ENCODE measurements around the gene CDK18.

CDK18 gene

GRCh38 chr1:205504311-205505075 is at the start of gene CDK18:
CDK18 (plus strand) TSS chr1:205504669; CDS start chr1:205523168, 18,499 bp downstream.
- Histone ChIP-seq H3K27me3 (ENCODE audit: control insufficient read depth, insufficient read depth, low read length) (no peaks in the 10 kb centered on the region), H3K27ac (ENCODE audit: low read length) (peak within 1 kb of the TSS; percentile 46), H3K9ac (ENCODE audit: low read length) (peak within 1 kb of the TSS; percentile 81), H3K4me1 (ENCODE audit: control insufficient read depth, low read depth, low read length) (peaks cover 17% of the 10 kb centered on the region), H3K9me3 (ENCODE audit: control insufficient read depth, low read depth, low read length) (no peaks in the 10 kb centered on the region), H3K4me3 (ENCODE audit: low read length) (peak within 1 kb of the TSS; percentile 91), H3K36me3 (ENCODE audit: control insufficient read depth, low read depth, low read length) (no peaks in the 10 kb centered on the region)

- Histone ChIP-seq H3K9ac (ENCODE audit: low read length) (peak overlapping the region; percentile 91), H3K36me3 (ENCODE audit: control insufficient read depth, low read depth, low read length) (peaks cover 10% of the 10 kb centered on the region), H3K4me3 (ENCODE audit: low read length) (peak overlapping the region; percentile 92), H3K27ac (ENCODE audit: low read length) (peak overlapping the region; percentile 38), H3K9me3 (ENCODE audit: control insufficient read depth, low read depth, low read length) (no peaks in the 10 kb centered on the region), H3K4me1 (ENCODE audit: control insufficient read depth, low read depth, low read length) (peaks cover 50% of the 10 kb centered on the region), H3K27me3 (ENCODE audit: control insufficient read depth, insufficient read depth, low read length) (peaks cover 4% of the 10 kb centered on the region)
Measured at GRCh38 chr1:205454903-205455335, 49.5 kb upstream of the CDK18 start.

GRCh38 chr1:205455581-205456382 is 48.7 kb upstream of the CDK18 start, which contains the start of gene BLACAT1:
BLACAT1 (minus strand) TSS chr1:205456045.
- no peaks in the 10 kb centered on the region for H3K9me3 ChIP-seq (ENCODE audit: control insufficient read depth, low read depth, low read length)
- H3K36me3 ChIP-seq (ENCODE audit: control insufficient read depth, low read depth, low read length), result peaks cover 10% of the 10 kb centered on the region
- peak within 1 kb of the TSS; percentile 91 for H3K9ac ChIP-seq (ENCODE audit: low read length)
- H3K27me3 ChIP-seq (ENCODE audit: control insufficient read depth, insufficient read depth, low read length), result peaks cover 4% of the 10 kb centered on the region
- H3K4me3 ChIP-seq (ENCODE audit: low read length), result peak within 1 kb of the TSS; percentile 92
- peaks cover 45% of the 10 kb centered on the region for H3K4me1 ChIP-seq (ENCODE audit: control insufficient read depth, low read depth, low read length)
- peak within 1 kb of the TSS; percentile 78 for H3K27ac ChIP-seq (ENCODE audit: low read length)

- peak overlapping the region; percentile 92 for H3K4me3 ChIP-seq (ENCODE audit: low read length)
- H3K27me3 ChIP-seq (ENCODE audit: control insufficient read depth, insufficient read depth, low read length), result peaks cover 4% of the 10 kb centered on the region
- H3K9ac ChIP-seq (ENCODE audit: low read length), result peak overlapping the region; percentile 91
Measured at GRCh38 chr1:205456383-205456867, 48.0 kb upstream of the CDK18 start.

GRCh38 chr1:205456868-205457745 is 47.4 kb upstream of the CDK18 start:
- no peaks in the 10 kb centered on the region for H3K9me3 ChIP-seq (ENCODE audit: control insufficient read depth, low read depth, low read length)
- peak overlapping the region; percentile 92 for H3K4me3 ChIP-seq (ENCODE audit: low read length)
- peaks cover 4% of the 10 kb centered on the region for H3K27me3 ChIP-seq (ENCODE audit: control insufficient read depth, insufficient read depth, low read length)
- peak overlapping the region; percentile 56 for H3K27ac ChIP-seq (ENCODE audit: low read length)
- H3K4me1 ChIP-seq (ENCODE audit: control insufficient read depth, low read depth, low read length), result peaks cover 32% of the 10 kb centered on the region
- H3K9ac ChIP-seq (ENCODE audit: low read length), result peak overlapping the region; percentile 91
- peaks cover 10% of the 10 kb centered on the region for H3K36me3 ChIP-seq (ENCODE audit: control insufficient read depth, low read depth, low read length)

More at GRCh38 chr1:205456383-205456867, 48.0 kb upstream of the CDK18 start:
- H3K9me3 ChIP-seq (ENCODE audit: control insufficient read depth, low read depth, low read length), result no peaks in the 10 kb centered on the region
- H3K36me3 ChIP-seq (ENCODE audit: control insufficient read depth, low read depth, low read length), result peaks cover 10% of the 10 kb centered on the region
- H3K27ac ChIP-seq (ENCODE audit: low read length), result peak overlapping the region; percentile 78
- peaks cover 38% of the 10 kb centered on the region for H3K4me1 ChIP-seq (ENCODE audit: control insufficient read depth, low read depth, low read length)

GRCh38 chr1:205458777-205459566 is 45.5 kb upstream of the CDK18 start:
- Histone ChIP-seq H3K9ac (ENCODE audit: low read length) (no peak overlapping the region), H3K4me1 (ENCODE audit: control insufficient read depth, low read depth, low read length) (peaks cover 18% of the 10 kb centered on the region), H3K27me3 (ENCODE audit: control insufficient read depth, insufficient read depth, low read length) (peaks cover 4% of the 10 kb centered on the region), H3K36me3 (ENCODE audit: control insufficient read depth, low read depth, low read length) (peaks cover 2% of the 10 kb centered on the region), H3K27ac (ENCODE audit: low read length) (no peak overlapping the region), H3K4me3 (ENCODE audit: low read length) (no peak overlapping the region), H3K9me3 (ENCODE audit: control insufficient read depth, low read depth, low read length) (no peaks in the 10 kb centered on the region)

GRCh38 chr1:205465392-205465791 is 39.1 kb upstream of the CDK18 start:
- no peaks in the 10 kb centered on the region for H3K27me3 ChIP-seq (ENCODE audit: control insufficient read depth, insufficient read depth, low read length)
- H3K4me3 ChIP-seq (ENCODE audit: low read length), result no peak overlapping the region
- no peak overlapping the region for H3K27ac ChIP-seq (ENCODE audit: low read length)
- no peaks in the 10 kb centered on the region for H3K9me3 ChIP-seq (ENCODE audit: control insufficient read depth, low read depth, low read length)
- no peaks in the 10 kb centered on the region for H3K36me3 ChIP-seq (ENCODE audit: control insufficient read depth, low read depth, low read length)
- H3K4me1 ChIP-seq (ENCODE audit: control insufficient read depth, low read depth, low read length), result peaks cover 5% of the 10 kb centered on the region
- H3K9ac ChIP-seq (ENCODE audit: low read length), result no peak overlapping the region

- no peaks in the 10 kb centered on the region for H3K9me3 ChIP-seq (ENCODE audit: control insufficient read depth, low read depth, low read length)
- no peaks in the 10 kb centered on the region for H3K36me3 ChIP-seq (ENCODE audit: control insufficient read depth, low read depth, low read length)
- no peaks in the 10 kb centered on the region for H3K27me3 ChIP-seq (ENCODE audit: control insufficient read depth, insufficient read depth, low read length)
- peaks cover 5% of the 10 kb centered on the region for H3K4me1 ChIP-seq (ENCODE audit: control insufficient read depth, low read depth, low read length)
- H3K27ac ChIP-seq (ENCODE audit: low read length), result no peak overlapping the region
- no peak overlapping the region for H3K4me3 ChIP-seq (ENCODE audit: low read length)
- H3K9ac ChIP-seq (ENCODE audit: low read length), result no peak overlapping the region
Measured at GRCh38 chr1:205466595-205467220, 37.8 kb upstream of the CDK18 start.

- Histone ChIP-seq H3K4me1 (ENCODE audit: control insufficient read depth, low read depth, low read length) (peaks cover 9% of the 10 kb centered on the region), H3K9me3 (ENCODE audit: control insufficient read depth, low read depth, low read length) (no peaks in the 10 kb centered on the region), H3K36me3 (ENCODE audit: control insufficient read depth, low read depth, low read length) (no peaks in the 10 kb centered on the region), H3K4me3 (ENCODE audit: low read length) (no peak overlapping the region), H3K27ac (ENCODE audit: low read length) (no peak overlapping the region), H3K27me3 (ENCODE audit: control insufficient read depth, insufficient read depth, low read length) (peaks cover 9% of the 10 kb centered on the region), H3K9ac (ENCODE audit: low read length) (no peak overlapping the region)
Measured at GRCh38 chr1:205470131-205470530, 34.3 kb upstream of the CDK18 start.
